Osteocyte (in vitro differentiated cells): ENCODE data around the gene ANLN. TPM values are rescaled to one million over a fixed set of nuclear protein-coding genes. Genes with fewer than 3 reads are reported as not detected.
"Not testable (repeated sequence)": the region's sequence is repeated elsewhere in the genome, so short reads cannot be mapped to it uniquely, and the experiment has no call there.

Source experiments
- DNase-seq: peaks from one replicate; pipeline ENCODE4 v3.0.0; 2021; ENCODE audit warnings: mixed read lengths; ENCODE audit not compliant: unreplicated experiment; ENCODE audit errors: extremely low spot score
- H3K27ac Mint-ChIP-seq: one replicate; pipeline ENCODE4 v1.8.0; 2021; ENCODE audit warnings: mild to moderate bottlenecking, mixed read lengths; ENCODE audit not compliant: unreplicated experiment
- H3K27me3 Mint-ChIP-seq: one replicate; pipeline ENCODE4 v1.8.0; 2021; ENCODE audit warnings: mixed read lengths; ENCODE audit not compliant: unreplicated experiment
- H3K36me3 Mint-ChIP-seq: one replicate; pipeline ENCODE4 v1.8.0; 2021; ENCODE audit warnings: mixed read lengths; ENCODE audit not compliant: unreplicated experiment
- H3K4me1 Mint-ChIP-seq: one replicate; pipeline ENCODE4 v1.8.0; 2021; ENCODE audit warnings: mixed read lengths; ENCODE audit not compliant: unreplicated experiment
- H3K4me3 Mint-ChIP-seq: one replicate; pipeline ENCODE4 v1.8.0; 2021; ENCODE audit warnings: mild to moderate bottlenecking, moderate library complexity, mixed read lengths; ENCODE audit not compliant: unreplicated experiment
- H3K9me3 Mint-ChIP-seq: one replicate; pipeline ENCODE4 v1.8.0; 2021; ENCODE audit warnings: mixed read lengths; ENCODE audit not compliant: unreplicated experiment
- CTCF ChIP-seq: fragments of 200-600 bp; sonication (generic); IDR thresholded peaks from 2 replicates; pipeline ENCODE4 v1.5.0; 2021; ENCODE audit warnings: antibody characterized with exemption, mild to moderate bottlenecking, moderate library complexity
- total RNA-seq: library from RNA; stranded (reverse); gene quantifications from 2 replicates; pipeline ENCODE4 v1.2.1, GENCODE V29; 2021

ANLN gene
- total RNA-seq, 1 donor from 2014 or later: 37.6 TPM

- Mint-ChIP-seq H3K27ac (no peak overlapping the region), H3K27me3 (peaks cover 6% of the 10 kb centered on the region), H3K4me3 (no peak overlapping the region), H3K4me1 (no peaks in the 10 kb centered on the region), H3K9me3 (peaks cover 6% of the 10 kb centered on the region), H3K36me3 (no peaks in the 10 kb centered on the region)
- no peak for DNase-seq
- TF ChIP-seq CTCF: no peak
Observed at GRCh38 chr7:36379831-36380504, 9.7 kb upstream of the ANLN start.

- peaks cover 6% of the 10 kb centered on the region for H3K9me3 Mint-ChIP-seq
- no peaks in the 10 kb centered on the region for H3K36me3 Mint-ChIP-seq
- H3K27me3 Mint-ChIP-seq: peaks cover 5% of the 10 kb centered on the region
- no peak for TF ChIP-seq CTCF
- no peaks in the 10 kb centered on the region for H3K4me1 Mint-ChIP-seq
- no peak overlapping the region for H3K4me3 Mint-ChIP-seq
- no peak overlapping the region for H3K27ac Mint-ChIP-seq
- no peak for DNase-seq
Observed at GRCh38 chr7:36381056-36381455, 8.6 kb upstream of the ANLN start.

- H3K27ac Mint-ChIP-seq, H3K27me3 Mint-ChIP-seq, H3K4me1 Mint-ChIP-seq, H3K4me3 Mint-ChIP-seq, DNase-seq, H3K36me3 Mint-ChIP-seq, H3K9me3 Mint-ChIP-seq: not testable (repeated sequence)
Observed at GRCh38 chr7:36383284-36383683, 6.4 kb upstream of the ANLN start.

- peaks cover 11% of the 10 kb centered on the region for H3K4me1 Mint-ChIP-seq
- H3K27me3 Mint-ChIP-seq, H3K9me3 Mint-ChIP-seq: not testable (repeated sequence)
Observed at GRCh38 chr7:36385646-36386045, 4.0 kb upstream of the ANLN start.

GRCh38 chr7:36387435-36388231, 2.0 kb upstream of the ANLN start:
- Mint-ChIP-seq H3K4me3 (no peak overlapping the region), H3K27ac (no peak overlapping the region), H3K9me3 (no peaks in the 10 kb centered on the region), H3K36me3 (no peaks in the 10 kb centered on the region), H3K4me1 (peaks cover 31% of the 10 kb centered on the region), H3K27me3 (no peaks in the 10 kb centered on the region)
- no peak for TF ChIP-seq CTCF
- DNase-seq: no peak

More at GRCh38 chr7:36385646-36386045, 4.0 kb upstream of the ANLN start:
- H3K36me3 Mint-ChIP-seq, DNase-seq, H3K4me3 Mint-ChIP-seq, H3K27ac Mint-ChIP-seq: not testable (repeated sequence)

GRCh38 chr7:36388423-36388822, 1.2 kb upstream of the ANLN start:
- Mint-ChIP-seq H3K4me3 (no peak overlapping the region), H3K27ac (no peak overlapping the region), H3K4me1 (peaks cover 38% of the 10 kb centered on the region), H3K36me3 (no peaks in the 10 kb centered on the region), H3K27me3 (no peaks in the 10 kb centered on the region), H3K9me3 (no peaks in the 10 kb centered on the region)
- no peak for DNase-seq
- no peak for TF ChIP-seq CTCF
